Heart right ventricle (tissue), 16 donors: ENCODE results near the gene WDR86. TPM values are rescaled to one million over a fixed set of nuclear protein-coding genes. Genes with fewer than 3 reads are reported as not detected.

Experiments
- ATAC-seq, 8 donors: fragments of 200-7000 bp; cut with Tn5 transposase; one replicate each; pipeline ENCODE4 v1.9.1; 2020; ENCODE audit warnings: mild to moderate bottlenecking in 8 of 8, moderate library complexity in 8 of 8, moderate number of reproducible peaks in 1 of 8
- DNase-seq, 2 donors: peaks; one replicate each; pipeline ENCODE4 v3.0.0-alpha.2; 2020
- H3K27ac ChIP-seq, 10 donors: fragments of 200-600 bp; sonication (generic) in 2 of 10; one replicate each; pipeline versions ENCODE4 v1.5.0 to v1.8.0; 2020 to 2022; ENCODE audit warnings: mild to moderate bottlenecking in 3 of 10
- H3K27me3 ChIP-seq, 7 donors: fragments of 200-600 bp; one replicate each; pipeline ENCODE4 v1.8.0; 2021 to 2022; ENCODE audit warnings: mild to moderate bottlenecking in 2 of 7
- H3K36me3 ChIP-seq, 9 donors: fragments of 200-600 bp; sonication (generic) in 1 of 9; one replicate each; pipeline versions ENCODE4 v1.5.0 to v1.8.0; 2020 to 2022; ENCODE audit warnings: mild to moderate bottlenecking in 2 of 9
- H3K4me1 ChIP-seq, 9 donors: fragments of 200-600 bp; sonication (generic) in 1 of 9; one replicate each; pipeline versions ENCODE4 v1.5.0 to v1.8.0; 2020 to 2022; ENCODE audit warnings: mild to moderate bottlenecking in 4 of 9
- H3K4me3 ChIP-seq, 10 donors: fragments of 200-600 bp; sonication (generic) in 2 of 10; one replicate each; pipeline versions ENCODE4 v1.5.0 to v1.8.0; 2020 to 2022; ENCODE audit warnings: mild to moderate bottlenecking in 7 of 10, moderate library complexity in 2 of 10
- H3K9me3 ChIP-seq, 11 donors: fragments of 200-600 bp in 10 of 11; sonication (generic) in 2 of 11; one replicate each; pipeline versions ENCODE4 v1.5.0 to v1.8.0; 2013 to 2022; ENCODE audit warnings: mild to moderate bottlenecking in 2 of 11, control low read depth in 1 of 11, moderate library complexity in 1 of 11
- WGBS, 2 donors: extraction: QIAGEN DNeasy Blood & Tissue Kit; methylation state at CpG; one replicate each; pipeline ENCODE4 v1.1.7; 2013; ENCODE audit warnings: inconsistent platforms in 1 of 2; 5-methylcytosine and 5-hydroxymethylcytosine counted together
- intact Hi-C, 10 donors: fragments of 100-400 bp; cut with DNase I; formaldehyde crosslinking; loops; one replicate each; pipeline versions ENCODE4 v1.11.1 to v1.14.2; 2022
- polyA plus RNA-seq, 2 donors: library from polyadenylated mRNA; stranded (reverse); fragments of 200-250 nt; gene quantifications; one replicate each; pipeline ENCODE4 v1.2.3, GENCODE V29; 2013
- total RNA-seq, 10 donors: library from RNA; stranded (reverse); fragmentation: NEBNext Ultra II Directional in 3 of 10; extraction: Animal tissue kit (Norgen Biotek cat#: 25700) in 3 of 10; gene quantifications; one replicate each; pipeline versions ENCODE4 v1.2.1 to v1.2.4, GENCODE V29; 2021 to 2023
- TF ChIP-seq, protein P1 (sequence below), 9 donors: fragments of 200-600 bp; sonication (generic) in 2 of 9; IDR thresholded peaks; one replicate each; pipeline versions ENCODE4 v1.5.0 to v1.8.0; 2021 to 2022; ENCODE audit warnings: antibody characterized with exemption in 9 of 9, mild to moderate bottlenecking in 5 of 9, moderate library complexity in 1 of 9
- donor health status: Arrhythmogenic right ventricular cardiomyopathy.
- donor health status: ischemic (EF 13 %, LVEDD 7.1; RV severe dilation, severe dysfunction).
- donor health status: healthy with polysubstance abuse.
- donor health status: DM: no; HTN: yes; CAD: no.
- donor health status: DM: no; HTN: no; CAD: no.
- donor health status: ischemic (EF 25% LVEDD 6.9; RV normal size, moderate dysfunction).
- donor health status: ischemic (EF 25% LVEDD 5.7; RV mildly dilated, moderate dysfunction).
- donor health status: healthy.
- donor health status: DM: yes; HTN: yes; CAD: no.
- donor health status: Ischemic cardiomyopathy.
- donor health status: ischemic (EF 35%, LVEDD 5.7; RV mildly dilated, moderate dysfunction).
- donor health status: nonischemic (EF 11% LVEDD 7.7; RV severe dilation, severe dysfunction).
- donor health status: DM: yes; HTN: yes; CAD: no.
- donor health status: PGD.
- donor health status: ischemic (EF 29% LVEDD 5.4; RV normal size, mild dysfunction).
- donor health status: nonischemic (EF 23%, LVEDD 6.1; RV moderate dilation, normal function).

The WDR86 gene
- total and polyA plus RNA-seq, 12 donors: 0.15 to 0.52 (median 0.25) TPM; not detected in 3

DNA sequence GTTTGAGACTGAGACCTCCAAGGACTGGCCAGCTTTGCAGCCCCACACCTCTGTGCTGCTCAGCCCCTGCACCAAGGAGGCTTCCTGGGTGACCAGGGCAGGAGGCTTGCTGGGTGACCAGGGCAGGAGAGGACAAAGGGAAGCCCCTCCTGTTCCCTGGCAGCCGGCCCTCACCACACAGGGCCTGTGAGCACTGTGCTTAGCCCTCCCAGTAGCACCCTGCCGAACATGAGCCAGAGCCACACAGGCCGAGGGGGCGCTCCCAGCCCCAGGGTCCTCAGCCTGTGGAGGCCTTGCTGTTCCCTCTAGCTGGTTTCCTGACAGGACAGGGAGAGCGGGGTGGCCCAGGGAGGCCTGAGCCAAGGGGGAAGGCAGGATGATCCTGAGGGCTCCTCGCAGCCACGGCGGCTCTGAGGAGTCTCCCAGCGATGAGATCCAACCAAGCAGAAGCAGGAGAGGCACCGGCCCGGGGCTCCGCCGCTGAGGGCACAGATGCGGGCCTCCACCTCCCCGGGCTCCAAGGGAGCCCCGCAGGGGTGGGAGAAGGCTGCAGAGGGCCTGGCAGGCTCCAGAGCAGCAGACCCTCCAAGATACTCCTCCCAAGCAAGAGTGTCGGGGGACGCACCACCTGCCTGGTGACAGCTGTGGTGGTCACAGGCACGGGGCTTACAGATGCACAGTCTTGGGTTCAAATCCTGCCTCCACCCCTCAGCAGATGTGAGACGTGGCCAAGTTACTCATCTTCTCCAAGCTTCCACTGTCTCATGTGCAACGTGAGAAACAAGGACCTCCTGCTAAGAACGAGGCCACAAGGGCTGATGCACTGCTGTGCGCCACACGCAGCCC, 22.5 kb downstream of the WDR86 start:
- ATAC-seq: no peak
- no peaks in the 10 kb centered on the region for H3K36me3 ChIP-seq
- no peak overlapping the region for H3K4me3 ChIP-seq
- H3K4me1 ChIP-seq: peaks cover 0 to 3% (median under 1%) of the 10 kb centered on the region in 9 donors
- intact Hi-C loops: no loop called here
- H3K27ac ChIP-seq: no peak overlapping the region
- TF ChIP-seq, protein P1, sequence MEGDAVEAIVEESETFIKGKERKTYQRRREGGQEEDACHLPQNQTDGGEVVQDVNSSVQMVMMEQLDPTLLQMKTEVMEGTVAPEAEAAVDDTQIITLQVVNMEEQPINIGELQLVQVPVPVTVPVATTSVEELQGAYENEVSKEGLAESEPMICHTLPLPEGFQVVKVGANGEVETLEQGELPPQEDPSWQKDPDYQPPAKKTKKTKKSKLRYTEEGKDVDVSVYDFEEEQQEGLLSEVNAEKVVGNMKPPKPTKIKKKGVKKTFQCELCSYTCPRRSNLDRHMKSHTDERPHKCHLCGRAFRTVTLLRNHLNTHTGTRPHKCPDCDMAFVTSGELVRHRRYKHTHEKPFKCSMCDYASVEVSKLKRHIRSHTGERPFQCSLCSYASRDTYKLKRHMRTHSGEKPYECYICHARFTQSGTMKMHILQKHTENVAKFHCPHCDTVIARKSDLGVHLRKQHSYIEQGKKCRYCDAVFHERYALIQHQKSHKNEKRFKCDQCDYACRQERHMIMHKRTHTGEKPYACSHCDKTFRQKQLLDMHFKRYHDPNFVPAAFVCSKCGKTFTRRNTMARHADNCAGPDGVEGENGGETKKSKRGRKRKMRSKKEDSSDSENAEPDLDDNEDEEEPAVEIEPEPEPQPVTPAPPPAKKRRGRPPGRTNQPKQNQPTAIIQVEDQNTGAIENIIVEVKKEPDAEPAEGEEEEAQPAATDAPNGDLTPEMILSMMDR (IDR thresholded peaks at IDR 0.05): no peak
- no peaks in the 10 kb centered on the region for H3K9me3 ChIP-seq
- WGBS, 2 donors: 88 to 95% methylated on average over 24 of the region's 24 CpGs
- H3K27me3 ChIP-seq: peaks cover 5 to 53% (median 34%) of the 10 kb centered on the region in 7 donors
- DNase-seq: no peak

DNA sequence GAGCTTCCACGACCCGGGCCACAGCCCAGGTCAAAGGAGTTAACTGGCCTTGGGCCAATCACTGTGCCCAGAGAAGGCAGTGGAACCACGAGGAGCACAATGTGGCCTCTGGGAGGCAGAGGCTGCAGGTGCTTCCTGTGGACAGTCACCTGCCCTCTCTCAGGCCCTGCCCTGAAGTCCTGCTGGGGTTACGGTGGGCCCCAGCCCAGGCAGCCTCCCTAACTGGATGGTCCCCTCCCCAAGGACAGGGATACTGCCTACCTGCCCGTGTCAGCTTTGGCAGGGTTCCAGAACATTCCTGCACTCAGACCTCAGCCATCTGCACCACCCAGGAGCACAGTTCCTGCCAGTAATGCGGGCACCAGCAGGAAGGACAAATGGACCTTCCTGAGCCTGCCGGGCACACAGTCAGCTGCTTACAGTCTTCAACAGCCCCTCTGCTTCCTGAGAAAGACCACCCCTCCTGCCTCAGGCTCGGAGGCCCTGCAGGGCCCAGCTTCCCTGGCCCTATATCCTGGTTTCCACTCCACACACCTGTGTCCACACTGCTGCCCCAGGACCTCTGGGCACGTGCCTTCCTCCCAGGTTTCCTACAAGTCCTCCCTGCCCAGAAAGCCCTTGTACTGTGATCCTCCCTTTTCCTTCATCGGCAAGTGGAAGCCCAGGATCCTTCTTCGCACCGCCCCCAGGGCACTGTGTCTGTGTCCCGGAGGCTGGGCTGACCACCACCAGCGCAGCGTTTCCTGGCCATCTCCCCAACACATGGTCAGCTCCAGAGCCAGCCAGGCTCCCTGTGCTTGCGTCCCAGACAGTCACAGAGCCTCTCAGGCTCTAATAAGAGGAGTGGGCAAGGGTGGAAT, 23.3 kb downstream of the WDR86 start:
- 57 to 65% methylated on average over 16 of the region's 16 CpGs for WGBS, 2 donors
- H3K27ac ChIP-seq: no peak overlapping the region
- H3K27me3 ChIP-seq: peaks cover 14 to 55% (median 42%) of the 10 kb centered on the region in 7 donors
- H3K4me1 ChIP-seq: peaks cover 3 to 12% (median 9%) of the 10 kb centered on the region in 9 donors
- intact Hi-C loops: no loop called here
- TF ChIP-seq, protein P1 (IDR thresholded peaks at IDR 0.05): no peak
- H3K36me3 ChIP-seq: no peaks in the 10 kb centered on the region
- no peaks in the 10 kb centered on the region for H3K9me3 ChIP-seq
- ATAC-seq (no peak), DNase-seq (no peak)
- no peak overlapping the region for H3K4me3 ChIP-seq

DNA sequence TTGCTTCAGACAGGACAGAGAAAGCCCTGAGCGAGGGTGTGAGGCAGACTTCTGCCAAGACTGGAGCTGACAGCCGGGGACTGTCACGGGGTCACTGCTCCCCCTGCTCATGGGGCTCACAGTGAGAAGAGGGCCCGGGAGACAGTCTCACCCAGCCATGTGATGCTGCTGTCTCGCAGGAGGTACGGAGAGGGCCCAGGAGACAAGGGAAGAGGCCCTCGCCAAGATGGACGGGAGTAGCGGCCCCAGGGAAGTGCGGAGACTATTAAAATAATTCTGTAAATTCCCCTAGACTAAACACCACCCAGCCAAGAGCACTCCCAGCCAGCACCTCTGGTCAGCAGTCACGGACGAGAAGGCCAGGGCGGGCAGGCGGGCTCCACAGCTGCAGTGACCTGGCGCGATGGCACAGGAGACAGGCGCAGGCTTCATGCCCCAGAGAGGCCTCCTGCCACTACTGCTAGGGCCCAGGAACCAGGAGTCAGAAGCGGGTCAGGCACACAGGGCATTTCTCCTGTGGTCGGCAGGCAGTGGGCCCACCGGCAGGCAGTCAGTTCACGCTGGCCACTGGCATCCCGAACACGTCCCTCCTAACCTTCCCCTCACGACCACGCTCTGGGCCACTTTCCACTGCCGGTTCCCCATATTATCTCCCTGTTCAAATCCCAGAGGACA, 24.1 kb downstream of the WDR86 start:
- no peaks in the 10 kb centered on the region for H3K9me3 ChIP-seq
- H3K27ac ChIP-seq: no peak overlapping the region
- intact Hi-C loops: no loop called here
- peaks cover 3 to 19% (median 16%) of the 10 kb centered on the region in 9 donors for H3K4me1 ChIP-seq
- TF ChIP-seq, protein P1 (IDR thresholded peaks at IDR 0.05): no peak
- WGBS, 2 donors: 73 to 80% methylated on average over 26 of the region's 26 CpGs
- H3K36me3 ChIP-seq: no peaks in the 10 kb centered on the region
- H3K27me3 ChIP-seq: peaks cover 15 to 57% (median 48%) of the 10 kb centered on the region in 7 donors
- no peak overlapping the region for H3K4me3 ChIP-seq
- ATAC-seq: no peak
- no peak for DNase-seq
